SK-N-SH (cell line): ENCODE measurements around the gene PHLDA3. TPM values are rescaled to one million over a fixed set of nuclear protein-coding genes. Genes with fewer than 3 reads are reported as not detected.

Source experiments
- CTCF ChIA-PET: fragments of 300-600, 350-600 bp; formaldehyde crosslinking; extraction: SDS; loops from one replicate; lab custom pipeline; 2021; lab: Yijun Ruan, JAX
- POLR2A ChIA-PET: fragments of 350-600 bp; sonication (Branson Sonifier 250); formaldehyde crosslinking; extraction: SDS; loops from one replicate; lab custom pipeline; 2020; ENCODE audit warnings: antibody characterized with exemption, inconsistent platforms; lab: Yijun Ruan, JAX
- DNase-seq: peaks from one replicate; pipeline ENCODE4 v3.0.0; 2012
- H2AFZ ChIP-seq: fragments of 200-600 bp; sonication (generic); 2 replicates; pipeline ENCODE4 v1.8.1; 2016; ENCODE audit warnings: antibody characterized with exemption, mild to moderate bottlenecking, low read depth
- H3F3A ChIP-seq: fragments of 200-600 bp; sonication (generic); replicated peaks from 2 replicates; pipeline ENCODE3; 2016; ENCODE audit warnings: antibody characterized with exemption, mild to moderate bottlenecking; ENCODE audit not compliant: insufficient read depth
- H3K27ac ChIP-seq, 2 experiments: fragments of 200-500 bp in 1 of 2; fragments of 200-600 bp in 1 of 2; sonication (Bioruptor generic) in 1 of 2; sonication (generic), shearing (Covaris generic) in 1 of 2; 2 replicates each; pipeline versions ENCODE4 v1.5.1 to v1.6.1; 2014 to 2016; ENCODE audit warnings: low read depth in 2 of 2, inconsistent platforms in 1 of 2, low read length in 1 of 2, mild to moderate bottlenecking in 1 of 2, mixed read lengths in 1 of 2
- H3K27me3 ChIP-seq: fragments of 200-600 bp; sonication (generic), shearing (Covaris generic); 2 replicates; pipeline ENCODE4 v1.6.1; 2016; ENCODE audit warnings: mixed run types; ENCODE audit not compliant: insufficient read depth
- H3K36me3 ChIP-seq, 2 experiments: fragments of 200-500 bp in 1 of 2; fragments of 200-600 bp in 1 of 2; sonication (Bioruptor generic) in 1 of 2; sonication (generic) in 1 of 2; replicated peaks in 1 of 2; 2 replicates each; pipeline versions ENCODE3 to v1.5.1; 2014 to 2016; ENCODE audit warnings: low read length in 1 of 2, mild to moderate bottlenecking in 1 of 2; ENCODE audit not compliant: insufficient read depth in 2 of 2, control insufficient read depth in 1 of 2
- H3K4me1 ChIP-seq, 2 experiments: fragments of 200-500 bp in 1 of 2; fragments of 200-600 bp in 1 of 2; sonication (Bioruptor generic) in 1 of 2; sonication (generic), shearing (Covaris generic) in 1 of 2; 2 replicates each; pipeline versions ENCODE4 v1.5.1 to v1.6.1; 2014 to 2016; ENCODE audit warnings: low read depth in 1 of 2, low read length in 1 of 2, mixed run types in 1 of 2; ENCODE audit not compliant: insufficient read depth in 2 of 2, control insufficient read depth in 1 of 2
- H3K4me2 ChIP-seq: fragments of 200-600 bp; sonication (generic), shearing (Covaris generic); 2 replicates; pipeline ENCODE4 v1.6.1; 2017; ENCODE audit warnings: mixed run types
- H3K4me3 ChIP-seq, 2 experiments: fragments of 200-500 bp in 1 of 2; fragments of 200-600 bp in 1 of 2; sonication (Bioruptor generic) in 1 of 2; sonication (generic), shearing (Covaris generic) in 1 of 2; 2 replicates each; pipeline versions ENCODE4 v1.5.1 to v1.8.1; 2014 to 2016; ENCODE audit warnings: low read depth in 2 of 2, inconsistent platforms in 1 of 2, low read length in 1 of 2, mild to moderate bottlenecking in 1 of 2, mixed read lengths in 1 of 2, moderate library complexity in 1 of 2
- H3K79me2 ChIP-seq: fragments of 200-600 bp; sonication (generic); 2 replicates; pipeline ENCODE4 v1.8.1; 2017; ENCODE audit warnings: mild to moderate bottlenecking; ENCODE audit not compliant: insufficient read depth
- H3K9ac ChIP-seq: fragments of 200-600 bp; sonication (generic); 2 replicates; pipeline ENCODE4 v1.6.1; 2017; ENCODE audit warnings: mixed run types
- H3K9me2 ChIP-seq: fragments of 200-600 bp; sonication (generic); 2 replicates; pipeline ENCODE4 v1.6.1; 2017; ENCODE audit warnings: mixed run types
- H3K9me3 ChIP-seq: fragments of 200-600 bp; sonication (generic); 2 replicates; pipeline ENCODE4 v1.6.1; 2017; ENCODE audit warnings: mixed run types, mild to moderate bottlenecking, moderate library complexity
- H4K20me1 ChIP-seq: fragments of 200-600 bp; sonication (generic); 2 replicates; pipeline ENCODE4 v1.6.1; 2017; ENCODE audit warnings: mild to moderate bottlenecking, mixed run types; ENCODE audit not compliant: insufficient read depth
- CHD2 ChIP-seq: fragments of 150-350 bp; IDR thresholded peaks from 2 replicates; pipeline ENCODE4 v1.6.1; 2018; ENCODE audit warnings: low read length; ENCODE audit not compliant: partially characterized antibody
- CTCF ChIP-seq: fragments of 200-600 bp; sonication (generic); IDR thresholded peaks from 2 replicates; pipeline ENCODE4 v1.6.1; 2017; ENCODE audit warnings: antibody characterized with exemption, mild to moderate bottlenecking, moderate library complexity
- EP300 ChIP-seq, 2 experiments: IDR thresholded peaks; 2 replicates each; pipeline versions ENCODE4 v1.4.0 to v1.6.1; 2012; ENCODE audit warnings: borderline replicate concordance in 1 of 2, low read depth in 1 of 2, low read length in 1 of 2
- EZH2phosphoT487 ChIP-seq: fragments of 200-600 bp; sonication (generic); IDR thresholded peaks from 2 replicates; pipeline ENCODE4 v1.6.1; 2017; ENCODE audit warnings: low read depth, mixed run types, mild to moderate bottlenecking, antibody characterized with exemption, moderate library complexity, borderline replicate concordance
- FOSL2 ChIP-seq: IDR thresholded peaks from 2 replicates; pipeline ENCODE4 v1.4.0; 2012; ENCODE audit warnings: low read depth, mild to moderate bottlenecking, moderate library complexity, borderline replicate concordance
- GATA2 ChIP-seq: sonication (generic); formaldehyde crosslinking; IDR thresholded peaks from 2 replicates; pipeline ENCODE4 v1.5.0; 2020; ENCODE audit warnings: mild to moderate bottlenecking, missing genetic modification reagents
- JUND ChIP-seq: IDR thresholded peaks from 2 replicates; pipeline ENCODE4 v1.4.0; 2012
- NFIC ChIP-seq: IDR thresholded peaks from 2 replicates; pipeline ENCODE4 v1.4.0; 2012; ENCODE audit warnings: borderline replicate concordance
- NRF1 ChIP-seq: IDR thresholded peaks from 2 replicates; pipeline ENCODE4 v1.6.1; 2012; ENCODE audit warnings: low read depth, mild to moderate bottlenecking, low read length
- RCOR1 ChIP-seq: fragments of 150-350 bp; IDR thresholded peaks from 2 replicates; pipeline ENCODE4 v1.6.1; 2017; ENCODE audit warnings: antibody characterized with exemption, low read length
- REST ChIP-seq: IDR thresholded peaks from 2 replicates; pipeline ENCODE4 v1.6.1; 2012; ENCODE audit warnings: mild to moderate bottlenecking, low read depth, low read length, moderate library complexity
- RFX5 ChIP-seq: IDR thresholded peaks from 2 replicates; pipeline ENCODE4 v1.6.1; 2012; ENCODE audit warnings: mild to moderate bottlenecking, improper control_type of control experiment, low read length
- SMC3 ChIP-seq: IDR thresholded peaks from 2 replicates; pipeline ENCODE4 v1.6.1; 2012; ENCODE audit warnings: low read depth, low read length, improper control_type of control experiment
- USF1 ChIP-seq: IDR thresholded peaks from 2 replicates; pipeline ENCODE4 v1.4.0; 2012; ENCODE audit warnings: low read depth, borderline replicate concordance
- WGBS: methylation state at CpG from one replicate; pipeline ENCODE4 v1.1.6; 2017; ENCODE audit warnings: low lambda C conversion rate; 5-methylcytosine and 5-hydroxymethylcytosine counted together
- polyA plus RNA-seq, 3 experiments: library from polyadenylated mRNA; depleted of rRNA; stranded (reverse); fragments of >200 nt; gene quantifications; 2 replicates each; pipeline ENCODE4 v1.2.3, GENCODE V29; 2012

Gene PHLDA3
- polyA plus RNA-seq, 1 of the 3 experiments (the other 2 are of a cell fraction), result 105 TPM

- POLR2A ChIA-PET, result no interaction called here
- 0 out of 4 replicates have a peak overlapping the region, but pooled peaks of 1 of the 2 experiments have one; percentile 11 for H3K27ac ChIP-seq
- H3K4me3 ChIP-seq, result peak overlapping the region; percentile 77 to 82; a peak in 3 of 4 replicates
- 96% methylated on average over 9 of the region's 9 CpGs for WGBS
- H3K9ac ChIP-seq, result peak overlapping the region; percentile 32; the same call in 1 of the 2 replicates
- no peak for TF ChIP-seq RCOR1
- TF ChIP-seq SMC3, result no peak
- TF ChIP-seq NFIC, result no peak
- TF ChIP-seq CHD2, result no peak
- TF ChIP-seq USF1, result no peak
- no peak for TF ChIP-seq GATA2
- TF ChIP-seq JUND, result no peak
- TF ChIP-seq EP300 (IDR thresholded peaks at IDR 0.05; ENCODE audit: borderline replicate concordance in 1 of 2, low read depth in 1 of 2, low read length in 1 of 2), result no peak
- no peak for TF ChIP-seq FOSL2
- TF ChIP-seq RFX5, result no peak
- no peak for TF ChIP-seq CTCF
- TF ChIP-seq EZH2phosphoT487, result no peak
- TF ChIP-seq REST, result no peak
- no peak for TF ChIP-seq NRF1
- no peaks in the 10 kb centered on the region for H3K9me2 ChIP-seq
- CTCF ChIA-PET, result interaction anchor here (0.8 to 5.5 kb wide), 5 partner anchors 10 to 46 kb away, joined by 3 to 46 read pairs (median 13); no protein-coding TSS in a partner anchor
- no peak overlapping the region for H2AFZ ChIP-seq
- no peaks in the 10 kb centered on the region for H3K9me3 ChIP-seq
- no peak for DNase-seq
- H3K36me3 ChIP-seq, result peaks cover 13 to 21% of the 10 kb centered on the region in 2 experiments
- H3K4me1 ChIP-seq, result peaks cover 29 to 35% of the 10 kb centered on the region in 2 experiments; a peak in 3 of 4 replicates
- H4K20me1 ChIP-seq, result peaks cover 32% of the 10 kb centered on the region
- no peaks in the 10 kb centered on the region for H3K27me3 ChIP-seq
- H3K79me2 ChIP-seq, result peaks cover 47% of the 10 kb centered on the region
- H3K4me2 ChIP-seq, result peak overlapping the region; percentile 97
- peaks cover 35% of the 10 kb centered on the region for H3F3A ChIP-seq
Measured at GRCh38 chr1:201465698-201466290, 3.2 kb downstream of the PHLDA3 start.
